ENCODE results near the gene GFRA1.
A peak's percentile ranks its signal among the peaks of the same experiment; 100 is the strongest.

The GFRA1 gene

DNA sequence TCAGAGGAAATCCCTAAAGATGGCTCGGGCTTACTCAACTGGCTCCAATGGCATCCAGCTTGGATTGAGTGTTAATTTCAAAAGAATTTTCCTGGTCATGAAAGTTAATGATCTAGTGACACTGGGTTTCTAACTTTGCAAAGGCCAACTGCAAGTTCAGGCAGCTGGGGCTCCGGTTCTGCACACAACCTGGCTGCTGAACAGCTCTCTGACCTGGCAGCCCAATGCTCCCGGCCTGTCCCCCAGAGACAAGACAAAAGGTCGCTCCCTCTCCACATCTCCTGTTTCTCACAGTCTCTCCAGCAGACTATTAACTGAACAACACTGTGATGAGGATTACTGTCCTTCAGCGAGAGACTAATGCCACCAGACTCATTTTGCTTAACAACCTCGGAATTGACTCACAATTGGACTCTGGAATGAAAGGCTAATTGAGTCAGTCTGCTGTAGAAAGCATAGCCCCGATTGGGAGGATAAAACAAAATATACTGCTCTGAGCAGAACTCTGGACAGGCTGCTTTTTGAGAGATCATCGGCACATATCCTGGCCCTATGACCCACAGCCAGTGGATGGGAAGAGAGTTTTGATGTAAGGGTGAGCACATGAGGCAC, 174.5 kb downstream of the GFRA1 start:
- no peak for DNase-seq

DNA sequence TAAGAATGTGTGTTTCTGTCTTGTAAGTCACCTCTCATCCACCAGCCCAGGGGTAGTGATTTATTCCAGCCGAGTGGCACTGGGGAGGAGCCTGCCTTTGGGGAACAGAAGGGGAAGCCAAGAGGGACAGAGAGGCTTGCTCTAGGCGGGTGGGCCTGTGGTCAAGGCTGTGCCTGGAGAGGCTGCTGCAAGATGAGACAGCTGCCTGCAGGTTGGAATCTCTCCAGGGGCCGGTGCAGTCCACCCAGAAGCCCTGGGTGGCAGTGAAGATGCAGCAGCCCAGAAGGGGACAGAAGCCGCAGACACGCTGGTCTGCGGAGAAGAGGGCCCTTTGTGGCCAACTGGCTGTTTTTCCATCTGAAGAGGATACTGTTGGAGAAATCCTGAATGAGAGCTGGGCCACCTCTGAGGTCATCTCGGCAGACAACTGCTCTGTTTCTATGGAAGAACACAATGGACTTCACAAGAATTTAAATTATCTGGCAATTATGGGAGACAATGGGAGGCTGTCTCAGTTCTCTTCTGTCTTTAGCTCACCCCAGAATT, 175.7 kb downstream of the GFRA1 start:
- DNase-seq = no peak

DNA sequence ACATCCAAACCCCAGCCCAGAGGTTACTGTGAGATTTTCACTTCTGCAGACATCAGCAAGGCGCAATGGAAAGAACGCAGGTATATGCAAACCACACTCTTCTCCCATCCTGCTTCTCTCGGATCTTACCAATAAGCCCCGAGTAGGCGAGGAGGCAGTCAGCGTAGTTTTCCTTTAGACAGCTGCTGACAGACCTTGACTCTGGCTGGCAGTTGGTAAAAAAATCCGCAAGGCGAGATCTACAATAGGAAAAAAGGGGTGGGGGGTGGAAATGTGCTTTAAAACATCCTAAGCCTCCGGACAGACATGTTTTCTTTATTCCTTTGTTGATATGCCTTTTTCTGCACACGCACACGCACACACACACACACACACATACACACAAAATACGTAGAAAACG, 176.5 kb downstream of the GFRA1 start:
- DNase-seq = no peak

DNA sequence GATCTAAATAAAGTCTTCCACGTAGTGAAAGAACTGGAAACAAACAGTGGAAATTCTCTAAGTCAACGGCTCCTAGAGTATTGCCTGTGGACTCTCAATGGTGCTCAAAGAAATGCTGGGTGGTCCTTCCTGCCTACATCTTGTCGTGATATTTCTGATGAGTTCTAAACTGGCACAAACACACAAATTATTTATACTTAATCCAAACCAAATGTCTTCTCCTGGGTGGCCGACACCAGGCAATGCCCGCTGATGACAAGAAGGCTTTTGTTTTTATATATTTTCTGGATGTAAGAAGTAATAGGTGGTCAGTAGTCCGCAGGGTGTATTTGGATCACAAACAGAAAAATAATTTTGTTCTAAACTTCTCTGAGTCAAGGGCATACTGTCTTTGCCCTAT, 178.7 kb downstream of the GFRA1 start:
- no peak for DNase-seq

DNA sequence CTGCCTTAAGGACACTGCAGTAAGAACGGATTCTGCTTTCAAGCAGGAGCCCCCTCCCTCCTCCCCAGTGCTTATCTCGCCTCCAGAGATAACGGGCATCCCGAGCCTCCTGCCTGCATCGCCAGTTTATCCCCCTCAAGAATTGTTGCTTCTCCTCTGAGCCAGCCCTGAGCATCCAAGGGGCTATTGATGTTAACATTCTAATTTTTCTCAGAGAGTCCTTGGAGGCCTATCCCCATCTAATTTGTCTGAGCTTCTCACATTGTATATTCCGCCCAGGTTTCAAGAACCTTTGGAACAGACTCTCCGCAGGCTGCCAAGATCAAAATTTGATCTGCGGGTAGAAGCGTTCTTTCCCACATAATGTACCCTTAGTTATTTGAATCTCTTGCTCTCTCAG, 180.0 kb downstream of the GFRA1 start:
- DNase-seq = no peak

DNA sequence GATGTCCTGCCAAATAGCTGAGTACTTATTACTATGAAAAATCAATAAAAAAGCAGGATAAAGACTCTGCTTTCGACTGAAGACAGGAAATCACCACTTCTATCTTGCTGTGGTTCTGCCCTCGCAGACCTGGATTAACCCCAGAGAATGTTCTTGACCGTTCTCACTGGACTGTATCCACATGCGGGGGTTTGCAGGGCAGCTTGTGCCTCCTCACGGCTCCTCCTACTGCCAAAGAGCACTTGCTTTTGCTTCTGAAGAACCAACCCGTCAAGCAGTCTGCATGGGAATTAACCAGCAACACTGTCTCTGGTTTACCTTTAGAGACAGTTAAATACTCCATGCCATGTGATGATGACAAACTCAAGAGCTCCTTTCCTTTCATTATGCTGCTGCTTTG, 184.0 kb downstream of the GFRA1 start:
- DNase-seq = no peak

DNA sequence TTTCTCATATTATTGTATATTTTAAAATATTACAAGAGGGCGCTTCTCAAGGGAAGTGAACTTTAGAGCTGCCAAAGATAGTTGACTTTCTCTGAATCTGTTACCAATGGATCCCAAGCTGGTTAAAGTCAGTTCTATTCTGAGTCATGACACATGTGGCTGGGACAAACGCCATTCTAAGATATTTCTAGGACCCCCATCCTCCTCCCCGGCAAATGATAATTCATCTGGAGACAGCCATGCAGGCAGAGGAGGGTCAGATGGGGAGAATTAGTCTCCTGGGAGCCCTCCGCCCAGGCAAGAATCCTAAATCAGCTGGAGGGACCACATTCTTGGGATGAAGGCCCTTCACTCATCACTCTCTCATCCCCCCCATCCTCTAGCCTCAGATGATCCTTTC, 187.7 kb downstream of the GFRA1 start:
- no peak for DNase-seq

DNA sequence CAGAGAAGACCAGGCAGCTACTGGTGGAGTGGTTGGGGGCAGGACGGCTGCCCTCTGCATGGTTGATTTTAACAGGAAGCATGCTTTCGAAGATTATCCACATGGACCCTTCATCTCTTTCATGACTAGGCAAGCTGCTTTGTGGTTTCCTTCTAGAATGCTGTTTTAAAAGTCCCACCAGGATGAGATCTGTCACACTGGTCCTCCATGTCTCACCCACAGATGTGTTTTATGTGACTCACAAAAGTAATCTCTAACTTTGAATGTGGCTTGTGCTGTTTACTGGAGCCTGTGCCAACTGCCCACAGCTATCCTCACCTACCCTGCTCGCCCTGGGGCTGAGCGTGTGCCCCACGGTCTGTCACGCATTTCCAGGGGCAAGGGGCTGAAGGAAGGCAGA, 188.8 kb downstream of the GFRA1 start:
- peak; percentile 50 for DNase-seq

DNA sequence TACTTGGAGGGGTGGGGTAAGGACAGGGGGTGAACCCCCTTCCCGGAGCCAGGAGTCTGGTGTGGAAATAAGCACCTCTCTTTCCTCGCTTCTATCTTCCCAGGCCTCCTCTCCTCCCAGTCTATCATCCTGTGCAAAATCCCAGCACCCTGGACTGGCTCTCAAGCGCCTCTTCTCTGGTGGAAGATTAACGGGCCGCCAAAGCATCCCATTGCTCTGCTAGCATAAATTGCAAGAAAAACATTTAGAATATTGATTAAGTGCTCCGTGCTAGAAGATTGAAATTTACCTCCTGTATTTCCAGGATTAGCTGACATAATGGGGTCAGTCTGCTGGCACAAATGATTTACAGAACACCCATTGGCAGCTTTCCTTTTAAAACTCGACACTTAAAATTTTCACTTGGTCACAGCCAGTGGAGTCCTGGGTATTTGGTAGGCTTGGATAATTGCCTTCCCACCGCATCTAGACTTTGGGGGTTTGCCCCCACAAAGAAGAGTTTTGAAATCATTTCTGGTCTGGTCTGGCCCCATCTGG, 189.7 kb downstream of the GFRA1 start:
- no peak for DNase-seq

DNA sequence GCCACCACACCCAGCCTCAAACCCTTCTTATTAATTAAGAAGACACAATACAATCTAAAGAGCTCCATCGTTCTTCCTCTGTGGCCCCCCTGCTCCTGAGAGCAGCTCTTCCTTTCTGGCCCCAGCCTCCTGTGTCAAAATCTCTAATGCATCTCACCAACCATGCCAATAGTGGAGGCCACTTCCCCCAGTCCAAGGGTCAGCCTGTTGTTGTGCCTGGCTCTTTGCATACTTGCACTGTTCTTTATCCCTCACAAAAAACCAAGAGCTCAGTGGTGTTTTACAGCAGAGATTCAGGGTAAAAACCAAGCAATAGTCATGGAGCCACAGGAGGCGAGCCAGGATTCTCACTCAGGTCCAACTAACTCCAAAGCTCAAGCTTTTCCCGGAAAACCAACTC, 190.2 kb downstream of the GFRA1 start:
- DNase-seq = no peak

DNA sequence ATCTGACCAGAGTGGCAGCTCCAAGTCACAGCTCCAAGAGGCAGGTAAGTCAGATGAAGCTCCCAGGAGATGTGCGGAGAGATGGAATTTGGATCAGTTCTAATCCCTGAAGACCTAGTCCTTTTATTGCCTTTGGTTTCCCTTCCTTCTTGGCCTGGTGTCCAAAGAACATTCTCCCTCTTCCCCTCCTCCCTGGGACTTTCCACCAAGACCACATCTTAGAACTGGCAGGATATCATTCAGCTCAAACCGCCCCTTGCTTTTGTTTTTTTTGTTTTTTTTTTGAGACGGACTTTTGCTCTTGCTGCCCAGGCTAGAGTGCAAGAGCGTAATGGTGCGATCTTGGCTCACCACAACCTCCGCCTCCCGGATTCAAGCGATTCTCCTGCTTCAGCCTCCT, 190.8 kb downstream of the GFRA1 start:
- DNase-seq = peak; percentile 24

DNA sequence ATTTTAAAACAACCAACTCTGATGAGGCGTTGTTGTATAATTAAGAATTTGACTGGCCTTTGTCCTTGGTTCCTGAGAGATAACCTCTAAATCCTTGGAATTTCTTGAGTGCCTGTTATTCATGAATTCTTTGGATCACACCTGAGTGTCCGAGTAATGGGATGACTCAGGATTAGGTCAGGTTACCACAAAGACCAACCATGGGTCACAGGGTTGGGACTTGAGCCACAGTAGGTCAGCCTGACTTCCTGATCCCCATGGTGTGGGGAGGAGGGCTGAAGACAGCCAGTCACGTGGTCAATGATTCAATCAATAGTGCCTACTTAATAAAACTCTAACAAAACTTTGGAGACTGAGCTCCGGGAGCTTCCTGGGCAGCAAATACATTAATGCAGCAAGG, 192.5 kb downstream of the GFRA1 start:
- peak; percentile 80 for DNase-seq

DNA sequence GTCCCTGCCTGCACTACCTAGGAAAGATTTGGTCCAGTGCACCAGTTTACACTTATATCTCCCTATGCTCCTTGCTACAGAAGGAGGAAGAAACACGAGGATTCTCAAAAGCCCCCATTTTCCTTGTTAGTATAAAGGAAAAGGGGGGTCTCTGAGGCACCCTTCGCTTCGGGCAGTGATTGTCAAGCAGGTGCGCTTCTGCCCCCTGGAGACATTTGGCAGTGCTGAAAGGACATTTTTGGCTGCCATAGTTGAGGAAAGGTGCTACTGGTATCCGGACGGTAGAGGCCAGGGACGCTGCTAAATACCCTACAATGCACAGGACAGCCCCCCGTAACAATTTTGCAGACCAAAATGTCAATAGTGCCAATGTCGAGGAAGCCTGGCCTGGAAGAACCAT, 193.7 kb downstream of the GFRA1 start:
- no peak for DNase-seq

DNA sequence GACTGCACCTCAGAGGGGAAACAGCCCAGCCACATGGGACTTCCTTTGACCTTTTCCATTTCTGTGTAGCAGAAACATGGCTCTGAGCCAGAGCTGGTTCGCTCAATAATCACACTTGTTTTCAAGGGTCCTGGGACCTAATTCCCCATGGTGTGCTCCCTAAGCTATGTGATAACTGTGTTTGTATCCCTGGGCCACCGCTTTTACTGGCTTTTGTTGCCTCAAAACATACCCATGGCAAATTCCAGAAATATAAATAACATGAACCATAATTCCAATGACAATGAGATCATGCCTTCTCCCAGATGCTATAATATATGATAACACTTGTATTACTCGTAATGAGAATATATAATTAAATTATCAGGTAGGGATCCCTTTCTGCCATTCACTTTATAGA, 196.4 kb downstream of the GFRA1 start:
- DNase-seq = peak; percentile 59

DNA sequence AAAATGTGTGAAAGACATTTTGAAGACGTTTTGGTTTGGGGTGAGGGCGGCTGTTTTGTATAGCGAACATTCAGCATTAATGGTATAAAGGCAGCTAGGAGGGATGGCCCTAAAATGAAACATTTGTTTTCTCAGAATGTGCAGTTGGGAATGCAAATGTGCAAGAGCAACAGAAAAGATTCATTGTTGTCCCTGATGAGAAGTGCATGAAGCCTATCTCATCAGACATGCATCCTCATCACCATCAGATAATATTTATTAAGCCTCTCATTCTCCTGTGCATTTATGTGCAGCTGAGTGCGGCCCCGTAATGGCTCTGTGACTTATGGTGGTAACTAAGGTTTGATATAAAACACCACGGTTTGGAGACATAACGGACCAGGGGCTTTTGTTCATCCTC, 199.5 kb downstream of the GFRA1 start:
- no peak for DNase-seq

DNA sequence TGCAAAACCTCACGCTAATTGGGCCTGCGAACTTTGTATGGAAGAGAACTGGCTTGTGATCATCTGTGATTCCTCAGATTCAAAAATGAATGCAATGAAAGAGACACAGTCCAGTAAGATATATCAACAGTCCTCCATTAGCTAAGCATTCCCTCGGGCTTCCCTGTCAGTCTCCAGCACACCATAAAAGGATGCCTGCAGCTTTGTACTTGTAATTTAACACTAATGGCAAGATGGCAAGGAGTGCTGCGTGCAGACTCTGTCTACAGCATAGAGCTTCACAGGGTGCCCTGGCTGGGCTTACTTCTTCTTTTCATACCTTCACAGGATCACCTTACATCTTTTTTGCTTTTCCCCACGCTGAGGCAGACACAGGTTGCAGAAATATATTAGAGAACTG, 200.0 kb downstream of the GFRA1 start:
- DNase-seq = no peak

DNA sequence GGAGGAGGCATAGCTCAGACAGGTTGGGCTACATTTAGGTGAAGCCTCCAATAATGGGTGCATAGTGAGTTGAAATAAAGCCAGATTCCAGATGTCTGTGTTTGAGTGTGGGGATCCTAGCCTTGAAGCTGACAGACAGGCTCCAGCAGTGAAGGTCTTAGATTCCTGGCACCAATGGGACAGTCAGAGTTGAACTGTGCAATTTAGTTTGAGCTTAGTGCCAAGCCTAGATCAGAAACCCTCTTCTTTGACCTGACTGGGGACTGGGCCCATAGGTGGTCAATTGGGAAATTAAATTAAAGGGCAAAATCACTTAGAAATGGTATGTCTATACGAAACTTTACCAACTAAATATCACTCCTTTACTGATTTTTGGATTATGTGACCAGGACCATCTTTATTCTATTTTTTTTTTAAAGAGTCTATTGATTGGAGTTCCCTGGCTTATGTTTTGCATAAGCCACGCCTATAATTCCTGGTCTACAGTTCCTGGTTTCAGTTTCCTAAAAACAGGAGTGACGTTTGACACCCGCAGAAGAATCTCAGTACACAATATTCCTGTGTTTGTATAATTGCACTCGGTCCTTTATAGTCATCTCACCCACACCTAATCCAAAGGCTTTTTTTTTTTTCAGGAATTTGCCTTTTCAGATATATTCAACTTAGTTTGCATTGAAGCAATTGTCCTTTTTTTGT, 201.4 kb downstream of the GFRA1 start:
- DNase-seq = no peak

DNA sequence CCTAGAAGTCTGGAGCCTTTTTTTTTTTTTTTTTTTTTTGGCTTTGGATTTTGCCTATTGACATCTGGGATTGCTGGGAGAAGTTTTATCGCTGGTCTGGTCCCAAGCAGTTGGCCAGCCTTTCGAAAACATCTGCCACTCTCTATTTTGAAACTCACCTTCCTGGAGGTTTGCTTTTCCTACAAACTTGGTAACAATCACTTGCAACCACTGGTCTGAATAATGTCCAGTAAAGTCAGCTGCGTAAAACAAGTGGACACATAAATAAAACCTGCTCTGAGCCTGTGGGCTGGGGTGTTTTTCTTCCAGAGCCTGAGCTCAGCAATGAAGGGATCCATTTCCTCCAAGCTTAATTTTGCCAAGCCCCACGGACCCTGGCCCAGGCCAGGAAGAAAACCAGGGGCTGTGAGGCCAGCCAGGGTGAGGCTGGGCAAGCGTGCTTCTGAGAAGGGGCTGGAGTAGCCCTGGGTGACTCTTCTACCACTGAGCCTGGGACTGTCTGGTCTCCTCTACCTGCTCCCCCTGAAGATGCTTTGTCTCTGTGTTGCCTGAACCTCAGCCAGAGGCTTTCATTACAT, 202.2 kb downstream of the GFRA1 start:
- no peak for DNase-seq

DNA sequence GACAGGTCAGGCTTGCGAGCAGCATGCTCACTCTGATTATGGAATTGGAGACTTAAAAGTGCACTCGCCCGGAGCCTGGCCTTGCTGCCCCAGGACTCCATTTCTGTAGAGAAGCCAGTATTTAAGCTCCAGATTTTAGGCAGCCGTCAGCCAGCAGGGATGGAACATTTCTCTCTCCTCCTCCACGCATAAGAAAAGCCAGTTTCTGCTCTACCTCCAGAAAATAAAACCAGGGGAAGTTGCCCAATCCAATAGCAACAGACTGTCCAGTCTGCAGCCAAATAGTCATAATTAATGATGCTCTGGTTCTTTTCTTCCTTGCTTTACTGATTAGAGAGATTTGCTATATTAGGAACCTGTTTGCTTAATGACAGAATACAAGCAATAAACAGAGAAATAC, 203.2 kb downstream of the GFRA1 start:
- DNase-seq = no peak

DNA sequence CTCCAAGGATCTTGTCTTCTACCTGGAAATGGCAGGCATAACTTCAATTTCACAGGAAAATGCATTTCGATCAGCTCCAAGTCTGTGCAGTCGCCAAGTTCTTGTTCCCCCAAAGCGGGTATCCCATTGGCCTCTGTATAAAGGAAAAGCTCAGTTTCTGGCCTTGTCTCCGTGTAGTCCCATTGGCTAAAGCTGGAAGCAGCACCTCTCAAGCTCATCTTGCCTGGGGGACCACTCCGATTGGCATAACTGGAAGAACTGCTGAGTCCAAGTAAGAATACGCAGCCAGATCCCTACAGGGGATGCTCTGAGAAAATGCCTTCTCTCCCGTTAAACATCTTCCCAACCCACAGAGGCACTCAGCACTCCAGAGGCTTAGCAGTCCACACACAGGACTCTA, 205.2 kb downstream of the GFRA1 start:
- no peak for DNase-seq

DNA sequence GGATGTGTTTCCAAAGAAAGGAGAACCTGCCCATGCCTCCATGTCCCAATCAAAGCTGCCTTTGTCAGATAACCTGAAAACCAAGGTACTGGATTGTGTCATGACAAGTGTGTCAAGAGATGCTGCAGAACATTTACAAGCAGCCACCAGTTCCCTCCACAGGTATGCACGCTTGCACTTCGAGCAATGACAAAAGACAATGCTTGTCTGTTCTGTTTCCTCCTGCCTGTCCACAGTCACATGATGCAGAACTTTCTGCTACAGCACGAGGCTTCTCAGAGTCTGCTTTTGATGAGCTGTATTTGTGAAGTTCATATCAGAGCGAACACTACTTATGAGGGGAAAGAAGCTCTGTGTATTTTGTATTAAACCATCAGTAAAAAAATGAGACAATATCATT, 209.9 kb downstream of the GFRA1 start:
- no peak for DNase-seq

DNA sequence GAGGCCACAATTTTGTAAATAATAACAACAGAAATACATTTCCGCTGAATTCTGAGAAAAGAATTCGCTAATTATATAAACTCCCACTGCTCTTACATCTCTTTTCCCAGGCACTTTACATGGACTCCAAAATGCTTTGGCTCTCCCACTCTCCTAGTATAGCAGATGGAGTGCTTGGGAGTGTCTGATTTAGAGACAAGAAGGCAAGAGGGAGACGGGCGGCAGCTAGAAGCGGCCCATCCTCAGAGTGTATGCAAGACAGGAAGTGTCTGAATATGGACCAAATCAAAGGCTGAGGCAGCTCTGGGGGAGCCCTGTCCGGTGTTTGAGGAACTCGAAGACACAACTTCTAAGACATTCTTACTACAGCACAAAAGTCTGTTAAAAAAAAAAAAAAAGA, 212.1 kb downstream of the GFRA1 start:
- DNase-seq = no peak

DNA sequence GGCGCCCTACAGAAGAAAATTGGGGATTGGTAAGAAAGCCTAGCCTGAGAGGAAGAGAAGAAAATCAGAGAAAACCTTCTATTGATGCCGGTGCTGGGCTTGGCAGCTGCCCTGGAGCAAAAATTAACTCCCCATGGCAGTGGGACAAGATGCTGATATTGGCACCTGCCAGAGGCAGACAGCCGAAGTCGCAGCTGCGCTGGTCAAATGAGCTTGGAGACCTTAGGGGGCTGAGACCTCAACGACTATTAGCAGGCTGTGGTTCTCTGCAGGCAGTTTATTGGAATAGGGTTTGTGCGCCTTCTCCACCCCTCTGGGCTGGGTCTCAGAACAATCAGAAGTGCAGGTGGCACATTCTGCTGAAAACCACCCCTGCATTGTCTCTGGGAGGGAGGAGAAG, 213.7 kb downstream of the GFRA1 start:
- no peak for DNase-seq
